Adipose tissue (tissue), 3 donors: ENCODE measurements around the gene PIK3R5. TPM values are rescaled to one million over a fixed set of nuclear protein-coding genes. Genes with fewer than 3 reads are reported as not detected.
"Not testable (repeated sequence)": the region's sequence is repeated elsewhere in the genome, so short reads cannot be mapped to it uniquely, and the experiment has no call there.

Source experiments
- H3K27ac ChIP-seq: one replicate; pipeline ENCODE4 v1.5.1; 2013; ENCODE audit warnings: low read depth, low read length
- WGBS, 3 donors: extraction: QIAGEN DNeasy Blood & Tissue Kit; methylation state at CpG; one replicate each; pipeline ENCODE4 v1.1.7; 2013; 5-methylcytosine and 5-hydroxymethylcytosine counted together
- polyA plus RNA-seq, 3 donors: library from polyadenylated mRNA; stranded (reverse); fragments of 200-250 nt; gene quantifications; one replicate each; pipeline ENCODE4 v1.2.3, GENCODE V29; 2013
- donor health status: healthy with polysubstance abuse.
- donor health status: Bipolar disorder and iron deficiency.
- donor health status: healthy.

Gene PIK3R5
- polyA plus RNA-seq, 3 donors = 1.2 to 6.9 (median 3.9) TPM

GRCh38 chr17:8892338-8892690 lies 73.2 kb downstream of the PIK3R5 start:
- H3K27ac ChIP-seq = no peak overlapping the region
- 38 to 58% (median 56%) methylated on average over 6 of the region's 6 CpGs for WGBS, 3 donors

DNA sequence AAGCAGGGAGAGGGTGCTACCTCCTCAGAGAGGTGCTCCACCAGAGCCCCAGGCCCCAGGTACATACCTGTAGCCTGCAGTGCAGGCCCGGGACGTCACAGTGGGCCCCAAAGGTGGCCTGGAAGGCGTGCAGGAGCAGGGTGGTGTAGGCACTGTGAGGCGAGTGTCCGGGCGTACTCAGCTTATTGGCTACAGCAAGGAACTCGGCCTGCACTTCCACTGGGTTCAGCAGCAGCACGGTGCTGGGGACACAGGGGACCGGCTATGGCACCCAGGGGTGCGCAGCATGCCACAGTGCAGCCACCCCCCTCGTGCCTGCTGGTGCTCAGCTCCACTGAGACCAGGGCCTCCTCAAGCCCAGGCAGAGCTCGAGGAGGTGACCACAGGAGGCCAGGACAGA lies 74.8 kb downstream of the PIK3R5 start:
- 81 to 95% (median 93%) methylated on average over 12 of the region's 12 CpGs for whole genome bisulfite sequencing, 3 donors
- no peak overlapping the region for H3K27ac ChIP-seq

GRCh38 chr17:8889458-8890210 lies 75.9 kb downstream of the PIK3R5 start:
- no peak overlapping the region for H3K27ac ChIP-seq
- WGBS, 3 donors = 95 to 98% (median 96%) methylated on average over 14 of the region's 14 CpGs

GRCh38 chr17:8888704-8889302 lies 76.7 kb downstream of the PIK3R5 start:
- H3K27ac ChIP-seq = no peak overlapping the region
- WGBS, 3 donors = 55 to 86% (median 58%) methylated on average over 5 to 8 of the region's 8 CpGs

GRCh38 chr17:8887834-8888703 lies 77.4 kb downstream of the PIK3R5 start:
- no peak overlapping the region for H3K27ac ChIP-seq
- whole genome bisulfite sequencing, 3 donors = 61 to 77% (median 73%) methylated on average over 36 to 39 of the region's 39 CpGs

- no peak overlapping the region for H3K27ac ChIP-seq
- 85 to 97% (median 96%) methylated on average over 11 of the region's 11 CpGs for WGBS, 3 donors
These were observed 78.2 kb downstream of the PIK3R5 start for GRCh38 chr17:8887301-8887700.

- H3K27ac ChIP-seq = no peak overlapping the region
- 91 to 95% (median 93%) methylated on average over 21 to 23 of the region's 23 CpGs for WGBS, 3 donors
These were observed 79.4 kb downstream of the PIK3R5 start for GRCh38 chr17:8885967-8886684.

DNA sequence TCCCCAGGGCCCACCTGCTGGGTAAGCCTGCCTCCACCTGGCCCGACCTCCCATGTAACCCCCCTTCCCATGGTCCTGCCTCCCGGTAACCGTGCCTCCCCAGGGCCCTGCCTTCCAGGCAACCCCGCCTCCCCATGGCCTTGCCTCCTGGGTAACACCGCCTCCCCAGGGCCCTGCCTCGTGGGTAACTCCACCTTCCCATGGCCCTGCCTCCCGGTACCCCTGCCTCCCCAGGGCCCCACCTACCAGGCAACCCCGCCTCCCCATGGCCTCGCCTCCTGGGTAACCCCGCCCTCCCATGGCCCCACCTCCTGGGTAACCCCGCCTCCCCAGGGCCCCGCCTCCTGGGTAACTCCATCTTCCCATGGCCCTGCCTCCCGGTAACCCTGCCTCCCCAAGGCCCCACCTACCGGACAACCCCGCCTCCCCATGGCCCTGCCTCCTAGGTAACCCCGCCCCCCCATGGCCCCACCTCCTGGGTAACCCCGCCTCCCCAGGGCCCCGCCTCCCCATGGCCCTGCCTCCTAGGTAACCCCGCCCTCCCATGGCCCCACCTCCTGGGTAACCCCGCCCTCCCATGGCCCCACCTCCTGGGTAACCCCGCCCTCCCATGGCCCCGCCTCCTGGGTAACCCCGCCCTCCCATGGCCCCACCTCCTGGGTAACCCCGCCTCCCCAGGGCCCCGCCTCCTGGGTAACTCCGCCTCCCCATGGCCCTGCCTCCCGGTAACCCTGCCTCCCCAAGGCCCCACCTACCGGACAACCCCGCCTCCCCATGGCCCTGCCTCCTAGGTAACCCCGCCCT lies 80.1 kb downstream of the PIK3R5 start:
- WGBS, 3 donors = 70 to 85% (median 81%) methylated on average over 18 to 30 of the region's 30 CpGs
- not testable (repeated sequence) for H3K27ac ChIP-seq

DNA sequence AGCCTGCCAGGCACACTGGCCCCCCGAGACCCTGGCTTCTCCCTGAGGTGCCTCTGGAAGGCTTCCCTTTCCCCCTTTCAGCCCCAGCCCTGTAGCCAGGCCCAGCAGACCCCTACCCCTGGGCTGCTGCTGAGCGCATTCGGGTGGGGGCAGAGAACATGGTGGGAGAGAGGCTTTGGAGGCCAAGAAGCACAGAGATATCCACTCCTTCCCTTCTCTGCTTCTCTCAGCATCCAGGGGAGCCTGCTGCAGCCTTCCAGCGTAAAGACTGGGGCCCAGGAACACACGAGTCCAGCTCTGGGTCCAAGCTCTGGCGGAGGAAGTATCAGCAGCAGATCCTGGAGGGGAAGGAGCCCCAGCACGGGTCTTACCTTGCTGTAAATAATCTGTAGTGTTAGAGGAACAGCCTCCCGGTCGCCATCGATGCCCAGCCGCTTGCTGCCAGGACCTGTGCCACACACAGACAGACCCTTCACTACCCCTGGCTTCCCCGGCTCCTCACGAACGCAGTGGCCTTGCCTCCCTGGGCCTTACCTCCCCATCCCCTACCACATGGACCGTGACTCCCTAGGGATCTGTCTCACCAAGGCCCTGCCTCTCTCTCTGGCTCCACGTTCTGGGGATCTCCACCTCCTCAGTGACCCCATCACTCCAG lies 81.0 kb downstream of the PIK3R5 start:
- 88 to 94% (median 93%) methylated on average over 16 of the region's 16 CpGs for WGBS, 3 donors
- no peak overlapping the region for H3K27ac ChIP-seq

DNA sequence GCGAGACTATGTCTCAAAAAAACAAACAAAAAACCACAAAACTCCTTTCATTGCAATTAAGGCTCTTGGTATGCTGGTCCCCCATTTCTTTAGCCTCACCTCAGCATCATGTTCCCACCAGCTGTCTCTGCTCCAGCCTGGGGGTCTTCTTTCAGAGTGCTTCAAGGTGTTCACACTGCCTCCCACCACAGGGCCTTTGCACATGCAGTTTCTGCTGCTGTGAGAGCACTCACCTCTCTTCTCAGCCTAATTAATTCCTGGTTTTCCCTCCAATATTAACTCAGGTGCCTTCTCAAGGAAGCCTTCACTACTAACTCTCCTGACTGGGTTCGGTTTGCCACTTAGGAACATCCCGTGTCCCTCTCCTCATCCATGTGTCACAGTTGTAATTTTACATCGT lies 82.2 kb downstream of the PIK3R5 start:
- H3K27ac ChIP-seq = no peak overlapping the region
- 82 to 96% (median 95%) methylated on average over 4 of the region's 4 CpGs for WGBS, 3 donors

- no peak overlapping the region for H3K27ac ChIP-seq
- 85 to 97% (median 95%) methylated on average over 6 to 7 of the region's 7 CpGs for WGBS, 3 donors
These were observed 83.9 kb downstream of the PIK3R5 start for GRCh38 chr17:8881606-8882005.

DNA sequence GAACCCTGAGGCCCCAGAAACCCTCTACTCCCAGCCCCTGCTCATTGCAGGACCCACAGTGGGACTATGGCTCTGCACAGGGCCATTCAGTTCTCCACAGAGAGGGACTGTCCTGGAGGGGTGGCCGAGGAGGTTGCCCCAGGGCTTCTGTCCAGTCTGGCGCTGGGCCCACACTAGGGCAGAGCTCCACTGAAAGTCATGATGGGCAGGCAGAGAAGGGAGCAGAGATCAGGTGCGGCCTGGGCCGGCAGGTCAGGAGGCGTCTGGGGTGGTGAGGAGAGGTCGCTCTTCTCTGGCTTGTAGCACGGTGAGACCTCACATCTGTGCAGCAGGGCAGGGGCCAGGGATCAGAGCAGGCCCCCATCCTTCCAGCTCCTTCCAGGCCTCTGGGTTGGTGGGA lies 85.0 kb downstream of the PIK3R5 start:
- WGBS, 3 donors = 90 to 95% (median 94%) methylated on average over 3 to 7 of the region's 7 CpGs
- H3K27ac ChIP-seq = no peak overlapping the region

- no peak overlapping the region for H3K27ac ChIP-seq
- WGBS, 3 donors = 53 to 78% (median 61%) methylated on average over 7 of the region's 7 CpGs
These were observed 86.1 kb downstream of the PIK3R5 start for GRCh38 chr17:8879410-8879809.

DNA sequence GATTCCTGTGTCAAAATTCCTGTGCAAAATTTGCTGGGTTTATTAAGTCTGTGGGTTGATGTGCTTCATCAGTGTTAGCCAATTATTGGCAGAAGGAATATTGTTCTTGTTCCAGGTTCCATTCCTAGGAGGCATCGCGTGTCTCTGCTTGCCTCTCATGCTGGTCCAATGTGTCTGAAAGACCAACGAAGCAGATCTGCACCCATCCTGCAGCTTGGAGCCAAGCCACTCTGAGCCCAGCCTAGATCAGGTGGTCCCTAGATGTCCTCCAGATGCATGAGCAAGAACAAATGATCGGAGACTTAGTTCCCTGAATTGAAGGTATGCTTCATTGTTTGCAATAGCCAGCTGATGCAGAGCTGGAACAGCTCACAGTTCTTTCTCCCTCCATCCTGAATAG lies 87.5 kb downstream of the PIK3R5 start:
- H3K27ac ChIP-seq = no peak overlapping the region
- 73 to 85% (median 80%) methylated on average over 4 of the region's 4 CpGs for WGBS, 3 donors

GRCh38 chr17:8875957-8876356 lies 89.5 kb downstream of the PIK3R5 start:
- H3K27ac ChIP-seq = no peak overlapping the region
- WGBS, 3 donors = 72 to 83% (median 74%) methylated on average over 5 of the region's 5 CpGs

DNA sequence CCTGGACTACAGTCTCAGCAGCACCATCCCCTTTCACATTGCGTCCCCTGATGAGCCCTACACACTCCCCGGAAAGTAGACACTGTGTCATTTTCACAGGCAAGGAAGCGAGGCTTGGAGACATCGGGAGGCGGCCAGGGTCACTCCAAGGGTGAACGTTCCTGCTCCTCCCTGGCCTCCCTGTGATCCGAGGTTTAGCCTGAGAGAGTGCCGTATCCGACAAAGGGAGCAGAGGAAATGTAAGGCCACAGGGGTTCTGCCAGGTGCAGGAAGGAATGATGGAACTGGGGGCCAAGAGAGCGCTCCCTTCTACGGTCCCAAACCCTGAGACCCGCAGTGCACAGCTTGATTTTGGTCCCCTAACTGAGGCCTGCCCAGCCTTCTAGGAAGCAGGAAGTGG lies 90.1 kb downstream of the PIK3R5 start:
- 69 to 84% (median 82%) methylated on average over 12 of the region's 12 CpGs for WGBS, 3 donors

More for the DNA sequence above, 90.1 kb downstream of the PIK3R5 start:
- no peak overlapping the region for H3K27ac ChIP-seq
